H54 (cell line): ENCODE results near the gene CCNE1.

Experiments
- DNase-seq: peaks from one replicate; pipeline ENCODE4 v3.0.0; 2011; ENCODE audit warnings: low spot score, mixed read lengths; ENCODE audit not compliant: insufficient read length
- FAIRE-seq: peaks from 3 replicates; lab custom pipeline; 2011; peaks lifted over from hg19 to GRCh38; lab: Jason Lieb, UNC
- POLR2A ChIP-seq: IDR thresholded peaks from 2 replicates; pipeline ENCODE4 v1.6.1; 2011; ENCODE audit warnings: low read depth, mild to moderate bottlenecking, low read length

CCNE1 gene

DNA sequence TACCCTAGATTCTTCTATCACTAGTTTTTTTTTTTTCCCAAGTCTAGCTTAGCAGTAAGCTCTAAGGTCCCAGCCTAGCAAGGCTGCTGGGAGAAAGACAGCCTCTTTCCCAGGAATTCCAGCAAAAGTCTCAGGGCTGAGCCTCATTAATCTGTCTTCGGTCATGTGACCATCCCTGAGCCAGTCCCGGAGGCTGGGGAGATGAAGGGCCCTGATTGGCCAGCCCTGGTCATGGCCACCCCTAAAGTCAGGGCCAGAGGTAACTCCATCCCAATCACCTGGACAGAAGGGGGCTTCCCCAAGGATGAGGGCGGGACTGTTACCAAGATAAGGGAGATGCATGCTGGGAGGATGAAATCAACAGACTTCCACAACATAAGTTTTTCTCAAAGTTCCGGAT is 43.3 kb downstream of the CCNE1 start:
- DNase-seq (no peak), FAIRE-seq (no peak)
- TF ChIP-seq POLR2A: no peak

DNA sequence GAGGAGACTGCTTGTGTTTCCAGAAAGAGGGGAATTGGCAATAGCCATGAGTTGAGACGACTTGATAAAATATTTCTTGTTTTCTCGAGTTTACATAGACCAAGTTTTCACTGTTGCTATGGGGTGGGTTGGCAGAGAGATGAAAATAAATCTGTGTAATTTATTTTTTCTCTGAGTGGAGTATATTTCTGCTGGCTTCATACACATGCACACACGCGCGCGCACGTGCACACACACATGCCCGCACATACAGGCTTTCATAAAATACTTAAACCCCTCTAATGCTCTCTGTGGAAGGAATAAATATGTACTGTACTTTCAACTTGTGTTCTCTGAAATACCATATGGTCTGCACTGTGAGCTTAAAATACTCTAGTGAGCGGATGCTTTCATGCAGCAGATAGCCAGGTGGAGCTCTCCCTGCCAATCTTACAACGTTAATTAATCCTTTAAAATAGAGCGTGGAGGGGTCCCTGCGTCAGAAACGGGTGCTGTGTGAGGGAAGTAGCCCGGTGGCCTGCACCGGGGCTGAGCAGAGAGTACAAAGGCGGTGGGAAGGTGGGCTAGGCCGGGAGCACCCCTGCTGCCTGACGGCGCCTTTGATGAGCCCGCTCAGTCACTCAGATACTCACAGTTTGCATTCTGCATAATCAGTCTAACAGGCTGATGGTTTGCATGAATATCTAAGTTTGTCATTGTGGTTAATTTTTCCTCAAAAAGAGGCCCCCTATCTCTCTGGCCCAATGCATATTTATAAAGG is 44.1 kb downstream of the CCNE1 start:
- TF ChIP-seq POLR2A: no peak
- no peak for DNase-seq
- FAIRE-seq: no peak

DNA sequence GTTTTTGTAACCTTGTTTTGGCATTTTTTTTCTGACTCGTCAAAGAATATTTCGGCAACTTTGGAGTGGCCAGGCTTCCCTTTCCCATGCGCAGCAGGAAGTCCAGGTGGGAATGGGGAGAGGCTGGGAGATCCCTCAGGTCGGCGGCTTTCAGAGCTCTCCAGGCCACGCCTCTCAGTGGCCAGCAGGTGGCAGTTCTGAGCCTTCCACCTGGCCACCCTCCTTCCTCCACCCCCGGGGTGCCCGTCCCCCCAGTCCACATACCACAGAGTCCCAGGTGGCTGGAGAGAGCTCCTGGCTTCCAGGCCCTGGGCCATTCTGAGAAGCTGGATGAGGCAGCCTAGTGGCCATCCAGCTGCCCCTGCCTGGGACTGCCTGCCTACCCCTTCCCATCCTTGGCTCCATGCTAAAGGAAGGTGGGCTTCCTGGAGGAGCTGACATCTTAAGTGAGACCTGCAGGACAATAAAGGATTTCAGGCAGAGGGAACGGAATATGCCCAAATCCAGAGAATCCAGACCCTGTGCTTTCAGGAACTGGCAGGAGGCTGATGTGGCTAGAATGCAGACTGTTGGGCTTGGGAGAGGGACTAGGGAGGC is 46.3 kb downstream of the CCNE1 start:
- FAIRE-seq (no peak), DNase-seq (no peak)
- no peak for TF ChIP-seq POLR2A

DNA sequence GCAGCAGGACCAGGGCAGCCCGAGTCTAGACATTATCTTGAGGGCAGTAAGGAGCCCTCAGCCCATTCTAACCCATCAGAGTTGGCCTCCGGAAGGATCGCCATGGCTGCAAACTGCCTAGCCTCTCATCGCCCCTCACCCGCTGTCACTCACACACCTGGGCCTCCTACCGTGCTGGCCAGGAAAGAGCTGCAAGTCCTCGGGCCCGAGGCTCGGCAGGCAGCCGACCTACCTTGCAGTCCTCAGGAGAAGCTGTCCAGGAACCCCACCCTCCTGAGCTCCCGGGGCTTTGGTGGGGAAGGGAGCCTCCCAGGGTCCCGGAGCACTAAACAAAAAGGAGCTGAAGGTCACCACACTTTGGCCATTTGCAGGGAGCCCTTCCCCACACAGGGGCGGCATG is 46.8 kb downstream of the CCNE1 start:
- DNase-seq (no peak), FAIRE-seq (no peak)
- TF ChIP-seq POLR2A: no peak

DNA sequence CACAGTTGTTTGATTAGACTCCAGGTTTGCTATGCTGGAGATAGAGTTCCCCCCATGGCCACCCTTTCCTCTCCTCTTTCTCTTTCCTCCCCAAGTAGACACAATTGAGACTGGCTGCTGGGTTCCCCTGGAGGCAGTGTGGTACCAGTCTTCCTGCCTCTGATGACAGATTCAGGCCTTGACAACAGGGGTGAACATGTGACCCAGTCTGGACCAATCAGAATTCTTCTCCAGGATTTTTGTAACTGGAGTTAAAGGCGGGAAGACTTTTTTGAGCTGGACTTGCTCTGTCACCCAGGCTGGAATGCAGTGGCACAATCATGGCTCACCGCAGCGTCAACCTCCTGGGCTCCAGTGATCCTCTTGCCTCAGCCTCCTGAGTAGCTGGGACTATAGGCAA is 48.7 kb downstream of the CCNE1 start:
- DNase-seq (no peak), FAIRE-seq (no peak)
- TF ChIP-seq POLR2A: no peak

DNA sequence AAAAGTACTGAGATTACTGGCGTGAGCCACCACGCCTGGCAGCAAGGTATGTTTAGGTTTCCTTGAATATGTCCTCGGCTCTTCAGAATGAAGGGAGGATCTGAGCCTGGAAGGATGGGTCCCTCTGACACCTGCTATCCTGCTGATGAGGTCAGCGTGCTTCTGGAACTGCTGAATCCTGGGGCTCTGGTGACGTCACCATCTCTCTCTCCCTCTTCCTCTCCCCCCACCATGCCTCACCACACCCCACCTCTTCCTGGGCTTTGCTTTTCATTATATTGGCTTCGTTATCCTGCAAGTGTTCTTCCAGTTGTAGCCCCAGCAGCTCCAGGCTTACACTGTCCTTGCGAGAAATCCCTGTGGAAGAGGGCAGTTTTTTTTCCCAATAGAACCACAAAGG is 49.8 kb downstream of the CCNE1 start:
- DNase-seq: no peak
- FAIRE-seq: no peak
- TF ChIP-seq POLR2A: no peak

DNA sequence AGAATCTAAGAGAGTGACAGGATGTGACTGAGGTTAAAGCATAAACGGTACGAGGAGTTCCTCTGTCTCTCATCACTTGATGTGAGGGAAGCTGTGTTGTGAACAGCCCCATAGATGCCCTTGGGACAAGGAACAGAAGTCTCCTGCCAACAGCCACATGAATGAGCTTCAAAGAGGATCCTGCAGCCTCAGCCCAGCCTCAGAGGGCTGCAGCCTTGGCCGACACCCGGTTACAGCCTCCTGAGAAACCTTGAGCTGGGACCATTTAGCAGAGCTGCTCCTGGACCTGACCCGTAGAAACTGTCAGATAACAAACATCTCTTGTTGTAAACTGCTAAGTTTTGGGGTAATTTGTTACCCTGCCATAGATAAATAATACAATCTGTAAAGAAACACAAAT is 54.2 kb downstream of the CCNE1 start:
- FAIRE-seq (no peak), DNase-seq (no peak)
- TF ChIP-seq POLR2A: no peak

DNA sequence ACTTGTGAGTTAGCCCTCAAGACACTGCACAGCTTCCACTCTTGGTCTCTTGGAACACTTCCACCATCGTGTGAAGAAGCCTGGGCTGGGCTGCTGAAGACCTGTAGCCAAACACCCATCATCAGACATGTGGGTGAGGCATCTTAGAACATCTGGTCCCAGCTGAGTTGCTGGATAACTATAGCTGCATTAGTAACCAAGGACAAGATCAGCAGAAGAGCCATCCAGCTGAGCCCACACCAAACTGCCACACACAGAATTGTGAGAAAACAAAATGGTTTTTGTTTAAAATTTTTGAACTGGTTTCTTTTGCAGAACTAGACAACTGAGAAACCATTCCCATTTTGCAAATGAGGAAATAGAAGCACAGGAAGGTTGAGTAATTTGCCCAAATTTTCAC is 56.2 kb downstream of the CCNE1 start:
- no peak for TF ChIP-seq POLR2A
- no peak for FAIRE-seq
- no peak for DNase-seq

DNA sequence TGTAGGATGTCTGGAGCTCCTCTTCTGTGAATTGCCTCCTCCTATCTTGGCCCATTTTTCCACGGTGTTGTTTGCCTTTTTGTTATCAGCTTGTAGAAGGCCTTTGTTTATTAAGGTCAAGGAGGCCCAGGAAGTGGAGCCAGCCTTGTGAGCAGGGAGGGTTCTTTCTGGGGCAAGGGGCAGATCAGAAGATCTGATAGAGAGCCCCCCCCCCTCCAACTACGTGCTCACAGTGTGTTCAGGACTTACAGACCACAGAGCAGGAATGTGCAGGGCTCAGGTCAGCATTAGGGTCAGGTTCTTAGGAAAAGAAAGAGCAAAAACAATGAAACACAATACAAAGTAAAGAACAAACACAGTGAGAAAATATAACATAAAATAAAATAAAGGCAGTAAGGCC is 59.4 kb downstream of the CCNE1 start:
- DNase-seq (no peak), FAIRE-seq (no peak)
- TF ChIP-seq POLR2A: no peak

DNA sequence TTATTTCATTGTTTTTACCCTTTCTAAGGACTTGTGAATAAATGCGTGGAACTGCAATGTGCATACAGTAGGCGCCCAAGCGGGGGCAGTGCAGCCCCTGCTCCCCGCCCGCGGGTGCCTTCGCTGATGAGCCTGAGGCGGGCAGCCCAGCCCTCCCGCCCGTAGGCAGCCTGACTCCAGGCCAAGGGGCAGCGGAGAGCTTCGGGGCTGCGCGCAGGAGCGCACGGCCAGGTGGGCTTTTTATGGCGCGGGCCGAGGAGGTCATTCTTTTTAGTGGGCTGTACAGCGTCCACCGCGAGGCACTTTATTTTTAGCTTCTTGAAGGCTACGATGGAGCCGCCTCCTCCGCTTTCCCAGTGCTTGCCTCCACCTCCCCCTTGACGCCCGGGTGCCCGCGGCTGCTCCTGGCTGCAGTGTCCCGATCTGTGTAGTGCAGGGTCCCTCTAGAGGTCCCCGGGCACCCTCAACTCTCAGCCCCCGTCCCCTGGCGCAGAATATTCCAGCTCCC is 60.5 kb downstream of the CCNE1 start:
- TF ChIP-seq POLR2A: no peak
- FAIRE-seq (no peak), DNase-seq (no peak)

DNA sequence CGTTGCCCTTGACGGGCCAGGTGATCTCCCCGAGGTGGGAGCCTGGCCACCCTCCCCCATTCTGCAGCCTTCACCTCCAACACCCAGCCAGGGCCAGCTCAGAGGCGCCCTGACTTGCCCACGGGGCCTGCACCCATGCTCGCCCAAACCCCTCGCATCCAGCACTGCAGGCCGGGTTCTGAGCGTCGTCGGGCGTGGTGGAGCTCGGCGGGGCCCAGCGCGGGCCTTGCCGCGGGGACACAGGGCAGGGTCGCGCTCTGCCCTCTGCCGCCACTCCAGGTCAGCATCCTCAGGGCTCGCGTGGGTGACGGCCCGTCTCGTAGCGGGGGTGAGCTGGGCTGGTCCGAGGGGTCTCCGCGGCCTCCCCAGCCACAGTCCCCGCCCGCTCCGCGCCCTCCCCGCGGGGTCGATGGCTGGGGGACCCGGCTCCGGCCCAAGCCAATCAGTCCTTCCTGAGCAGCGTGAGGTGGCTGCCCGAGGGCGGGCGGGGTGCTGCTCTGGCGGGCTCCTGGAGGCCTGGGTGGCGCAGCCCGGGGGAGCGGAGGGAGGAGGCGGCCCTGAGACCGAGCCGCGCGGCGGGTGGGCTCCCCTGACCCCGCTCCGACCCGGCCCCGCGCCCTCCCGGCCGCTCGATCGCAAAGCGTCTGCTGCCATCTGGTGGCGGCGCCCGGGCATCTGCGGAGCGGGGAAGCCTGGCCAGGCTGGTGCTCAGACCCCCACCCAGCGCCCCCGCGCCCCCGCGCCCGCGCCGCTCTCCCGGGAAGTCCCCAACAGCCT is 61.4 kb downstream of the CCNE1 start:
- FAIRE-seq (no peak), DNase-seq (peak; percentile 80)
- no peak for TF ChIP-seq POLR2A
